H1 (cell line): Measurements from ENCODE around the gene ANP32A. TPM values are rescaled to one million over a fixed set of nuclear protein-coding genes. Genes with fewer than 3 reads are reported as not detected.

Experiments
- CTCF ChIA-PET: fragments of 300-600 bp; sonication (Branson Sonifier 250); formaldehyde crosslinking; loops from one replicate; lab custom pipeline; 2021; ENCODE audit not compliant: partially characterized antibody; lab: Charles Lee
- POLR2A ChIA-PET: fragments of 300-600 bp; sonication (Branson Sonifier 250); formaldehyde crosslinking; loops from one replicate; lab custom pipeline; 2021; ENCODE audit warnings: inconsistent platforms; ENCODE audit not compliant: partially characterized antibody; lab: Charles Lee
- DNase-seq, 2 experiments: peaks; one replicate each; pipeline versions ENCODE4 v3.0.0 to v3.0.0-alpha.2; 2010 to 2022; ENCODE audit warnings: low spot score in 2 of 2, low read depth in 1 of 2, mixed read lengths in 1 of 2
- FAIRE-seq: peaks from 2 replicates; lab custom pipeline; 2011; peaks lifted over from hg19 to GRCh38; lab: Jason Lieb, UNC
- H2AFZ ChIP-seq: 2 replicates; pipeline ENCODE4 v1.8.1; 2012; ENCODE audit warnings: low read length, inconsistent platforms
- H2AK5ac ChIP-seq: 2 replicates; pipeline ENCODE4 v1.6.1; 2013; ENCODE audit warnings: low read depth, low read length
- H2BK120ac ChIP-seq: replicated peaks from 2 replicates; pipeline ENCODE3; 2013; ENCODE audit warnings: low read depth, low read length, inconsistent platforms
- H2BK12ac ChIP-seq: 2 replicates; pipeline ENCODE4 v1.6.1; 2013; ENCODE audit warnings: low read depth, low read length
- H2BK15ac ChIP-seq: 2 replicates; pipeline ENCODE4 v1.6.1; 2013; ENCODE audit warnings: low read length
- H2BK20ac ChIP-seq: 2 replicates; pipeline ENCODE4 v1.6.1; 2013; ENCODE audit warnings: low read length
- H2BK5ac ChIP-seq: 2 replicates; pipeline ENCODE4 v1.6.1; 2013; ENCODE audit warnings: low read depth, low read length
- H3K14ac ChIP-seq: 2 replicates; pipeline ENCODE4 v1.6.1; 2013; ENCODE audit warnings: inconsistent platforms; ENCODE audit not compliant: insufficient read length
- H3K18ac ChIP-seq: 2 replicates; pipeline ENCODE4 v1.6.1; 2013; ENCODE audit warnings: low read length; ENCODE audit errors: extremely low read depth
- H3K23ac ChIP-seq: 2 replicates; pipeline ENCODE4 v1.6.1; 2013; ENCODE audit warnings: inconsistent platforms; ENCODE audit not compliant: insufficient read length
- H3K23me2 ChIP-seq: 2 replicates; pipeline ENCODE4 v1.6.1; 2013; ENCODE audit warnings: low read depth, low read length
- H3K27ac ChIP-seq: 2 replicates; pipeline ENCODE4 v1.6.1; 2011; ENCODE audit warnings: low read depth, low read length, inconsistent platforms
- H3K27me3 ChIP-seq, 4 experiments: replicated peaks in 1 of 4; 1 replicate in 1 of 4; 2 replicates in 3 of 4; pipeline versions ENCODE4 v1.6.1 to v1.8.1; 2011 to 2013; ENCODE audit warnings: low read length in 3 of 4, mild to moderate bottlenecking in 3 of 4, inconsistent platforms in 2 of 4, mixed read lengths in 2 of 4, moderate library complexity in 1 of 4; ENCODE audit not compliant: control insufficient read depth in 3 of 4, insufficient read depth in 3 of 4; ENCODE audit errors: extremely low read depth in 1 of 4
- H3K36me3 ChIP-seq, 4 experiments: 2 replicates each; pipeline versions ENCODE4 v1.6.1 to v1.8.1; 2011 to 2013; ENCODE audit warnings: mild to moderate bottlenecking in 4 of 4, low read length in 3 of 4, moderate library complexity in 2 of 4, control low read depth in 1 of 4, inconsistent platforms in 1 of 4; ENCODE audit not compliant: insufficient read depth in 4 of 4, control insufficient read depth in 2 of 4
- H3K4ac ChIP-seq: replicated peaks from 2 replicates; pipeline ENCODE3; 2013; ENCODE audit warnings: low read length, low read depth, mixed read lengths, inconsistent platforms; ENCODE audit not compliant: insufficient read length
- H3K4me1 ChIP-seq, 4 experiments: replicated peaks in 1 of 4; 1 replicate in 1 of 4; 2 replicates in 3 of 4; pipeline versions ENCODE4 v1.6.1 to v1.8.1; 2011 to 2013; ENCODE audit warnings: low read length in 3 of 4, inconsistent platforms in 2 of 4, mixed read lengths in 1 of 4; ENCODE audit not compliant: insufficient read depth in 4 of 4, control insufficient read depth in 3 of 4
- H3K4me2 ChIP-seq, 2 experiments: 2 replicates each; pipeline versions ENCODE4 v1.6.1 to v1.8.1; 2011 to 2013; ENCODE audit warnings: low read depth in 2 of 2, low read length in 2 of 2, control low read depth in 1 of 2, inconsistent platforms in 1 of 2, mild to moderate bottlenecking in 1 of 2; ENCODE audit not compliant: insufficient read depth in 1 of 2
- H3K4me3 ChIP-seq, 4 experiments: fragments of 200-600, 300-600 bp in 1 of 4; sonication (generic), shearing (Covaris generic), sonication (Bioruptor Twin) in 1 of 4; 2 replicates each; pipeline versions ENCODE4 v1.5.1 to v1.8.1; 2011 to 2016; ENCODE audit warnings: low read length in 4 of 4, low read depth in 3 of 4, control low read depth in 2 of 4, inconsistent platforms in 2 of 4, mild to moderate bottlenecking in 2 of 4, mixed read lengths in 1 of 4, moderate library complexity in 1 of 4; ENCODE audit not compliant: insufficient read depth in 2 of 4; ENCODE audit errors: extremely low read depth in 1 of 4
- H3K56ac ChIP-seq: replicated peaks from 2 replicates; pipeline ENCODE3; 2013; ENCODE audit warnings: low read depth, mild to moderate bottlenecking, mixed read lengths, low read length, inconsistent platforms; ENCODE audit not compliant: insufficient read length
- H3K79me1 ChIP-seq: 2 replicates; pipeline ENCODE4 v1.6.1; 2013; ENCODE audit warnings: low read depth, low read length, control low read depth
- H3K79me2 ChIP-seq, 2 experiments: 2 replicates each; pipeline versions ENCODE4 v1.6.1 to v1.8.1; 2012 to 2013; ENCODE audit warnings: low read length in 2 of 2, mild to moderate bottlenecking in 2 of 2, inconsistent platforms in 1 of 2; ENCODE audit not compliant: insufficient read depth in 2 of 2, control insufficient read depth in 1 of 2
- H3K9ac ChIP-seq, 4 experiments: replicated peaks in 1 of 4; 1 replicate in 1 of 4; 2 replicates in 3 of 4; pipeline versions ENCODE4 v1.6.1 to v1.8.1; 2011 to 2013; ENCODE audit warnings: low read depth in 3 of 4, low read length in 3 of 4, control low read depth in 2 of 4, mild to moderate bottlenecking in 2 of 4, moderate library complexity in 2 of 4, inconsistent platforms in 1 of 4; ENCODE audit errors: extremely low read depth in 1 of 4
- H3K9me3 ChIP-seq, 2 experiments: 2 replicates each; pipeline versions ENCODE4 v1.6.1 to v1.8.1; 2012 to 2013; ENCODE audit warnings: mild to moderate bottlenecking in 2 of 2, moderate library complexity in 2 of 2, control low read depth in 1 of 2, inconsistent platforms in 1 of 2, low read depth in 1 of 2, low read length in 1 of 2, mixed read lengths in 1 of 2; ENCODE audit not compliant: insufficient read depth in 2 of 2
- H4K20me1 ChIP-seq, 2 experiments: replicated peaks in 1 of 2; 2 replicates each; pipeline versions ENCODE3 to v1.8.1; 2011 to 2013; ENCODE audit warnings: inconsistent platforms in 2 of 2, low read length in 2 of 2, mild to moderate bottlenecking in 1 of 2; ENCODE audit not compliant: insufficient read depth in 2 of 2, control insufficient read depth in 1 of 2
- H4K5ac ChIP-seq: 2 replicates; pipeline ENCODE4 v1.6.1; 2013; ENCODE audit warnings: low read length, low read depth, mixed read lengths, inconsistent platforms; ENCODE audit not compliant: insufficient read length
- H4K8ac ChIP-seq: 2 replicates; pipeline ENCODE4 v1.8.0; 2013; ENCODE audit warnings: mild to moderate bottlenecking, moderate library complexity, low read length, inconsistent platforms; ENCODE audit not compliant: insufficient read depth; ENCODE audit errors: extremely low read depth
- H4K91ac ChIP-seq: replicated peaks from 2 replicates; pipeline ENCODE3; 2013; ENCODE audit warnings: low read length, mixed read lengths, inconsistent platforms; ENCODE audit not compliant: insufficient read length
- CBX5 ChIP-seq: fragments of 300-800, 300-1000 bp; sonication (generic); IDR thresholded peaks from 2 replicates; pipeline ENCODE4 v1.7.1; 2016; ENCODE audit warnings: antibody characterized with exemption, low read length, low read depth
- GTF2F1 ChIP-seq: IDR thresholded peaks from 2 replicates; pipeline ENCODE4 v1.6.1; 2012; ENCODE audit warnings: low read depth, low read length, improper control_type of control experiment, borderline replicate concordance
- KDM1A ChIP-seq: fragments of 200-600, 300-600 bp; sonication (generic); IDR thresholded peaks from 2 replicates; pipeline ENCODE4 v1.7.1; 2016; ENCODE audit warnings: mild to moderate bottlenecking, low read length, borderline replicate concordance
- TAF1 ChIP-seq: IDR thresholded peaks from 2 replicates; pipeline ENCODE4 v1.6.1; 2011; ENCODE audit warnings: mild to moderate bottlenecking, low read depth, low read length
- polyA plus RNA-seq, 7 experiments: library from polyadenylated mRNA; depleted of rRNA in 3 of 7; stranded (reverse) in 5 of 7; unstranded in 2 of 7; fragments of >200 nt in 5 of 7; fragments of 200-250 nt in 2 of 7; gene quantifications; 1 replicate in 5 of 7; 2 replicates in 1 of 7; 4 replicates in 1 of 7; pipeline versions ENCODE4 v1.2.1 to v1.2.3, GENCODE V29; 2011 to 2013; ENCODE audit warnings: missing spikeins in 2 of 7, mixed read lengths in 2 of 7
- total RNA-seq: library from RNA; stranded (reverse); fragmentation: NEBNext Ultra II Directional; extraction: Animal tissue kit (Norgen Biotek cat#: 25700); gene quantifications from 2 replicates; pipeline ENCODE4 v1.2.1, GENCODE V29; 2021

Gene ANP32A
- total and polyA plus RNA-seq, 2 of the 8 experiments (the other 6 are each of a cell fraction or from before 2014, with no cell fraction given) = 70.8 to 295 TPM

- Histone ChIP-seq H3K4me2 (no peak overlapping the region), H3K23ac (no peak overlapping the region), H3K56ac (no peak overlapping the region), H3K4me1 (peaks cover 0 to 3% (median under 1%) of the 10 kb centered on the region in 4 experiments; a peak in 4 of 7 replicates), H2BK5ac (no peak overlapping the region), H2AK5ac (no peak overlapping the region), H3K79me1 (no peaks in the 10 kb centered on the region), H4K5ac (no peak overlapping the region), H3K14ac (no peak overlapping the region), H2AFZ (no peak overlapping the region), H2BK15ac (no peak overlapping the region), H3K9me3 (no peaks in the 10 kb centered on the region), H3K9ac (no peak overlapping the region), H3K18ac (no peak overlapping the region), H4K20me1 (no peaks in the 10 kb centered on the region), H3K27me3 (no peaks in the 10 kb centered on the region), H3K36me3 (no peaks in the 10 kb centered on the region), H2BK12ac (no peak overlapping the region), H3K23me2 (no peaks in the 10 kb centered on the region; the same call in 1 of the 2 replicates), H4K91ac (no peak overlapping the region), H2BK120ac (no peak overlapping the region), H3K79me2 (no peaks in the 10 kb centered on the region), H3K4me3 (no peak overlapping the region), H2BK20ac (no peak overlapping the region), H3K4ac (no peak overlapping the region), H4K8ac (no peak overlapping the region), H3K27ac (no peak overlapping the region)
- ChIA-PET POLR2A (interaction anchor here (1.6 kb wide), 1 partner anchor 37 kb away, joined by 3 read pairs; no protein-coding TSS in a partner anchor), CTCF (interaction anchor here (1.5 to 2.7 kb wide), 4 partner anchors 14 to 186 kb away, joined by 3 to 10 read pairs (median 4); no protein-coding TSS in a partner anchor)
- FAIRE-seq = no peak
- no peak for DNase-seq
- TF ChIP-seq TAF1 (no peak), KDM1A (no peak), GTF2F1 (no peak), CBX5 (no peak)
Observed at GRCh38 chr15:68735610-68736009, 85.1 kb downstream of the ANP32A start.
